ENCODE results near the gene KIT.
"Not testable (repeated sequence)": the region's sequence is repeated elsewhere in the genome, so short reads cannot be mapped to it uniquely, and the experiment has no call there.

KIT gene

GRCh38 chr4:54657551-54658251 is at the start of gene KIT:
Gene KIT, plus strand, starts transcription at chr4:54657957. Its CDS starts 58 bp downstream, at chr4:54658015.
- no peak for DNase-seq

GRCh38 chr4:54609310-54609709 is 48.4 kb upstream of the KIT start:
- no peak for DNase-seq

GRCh38 chr4:54614149-54614548 is 43.6 kb upstream of the KIT start:
- DNase-seq = no peak

- no peak for DNase-seq
Observed at GRCh38 chr4:54620773-54621172, 37.0 kb upstream of the KIT start.

- DNase-seq = no peak
Observed at GRCh38 chr4:54625391-54625790, 32.4 kb upstream of the KIT start.

DNA sequence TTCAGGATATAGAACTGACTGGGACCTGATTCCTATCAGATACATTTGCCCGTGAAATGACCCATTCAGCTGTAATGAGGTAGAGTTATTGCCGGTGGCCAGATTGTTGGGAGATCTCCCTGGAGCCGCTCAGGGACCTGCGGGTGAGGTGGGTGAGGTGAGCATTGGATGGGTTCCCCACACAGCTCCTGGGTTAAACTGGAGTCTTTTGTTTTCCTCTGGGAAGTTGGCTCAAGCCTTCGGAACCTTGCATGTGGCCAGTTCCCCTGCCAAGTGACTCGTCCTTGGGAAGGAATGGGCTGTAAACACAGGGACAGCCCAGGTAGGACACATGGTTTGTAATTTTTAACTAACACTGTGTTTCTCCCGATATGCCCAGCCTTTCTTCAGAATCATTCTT is 31.6 kb upstream of the KIT start:
- no peak for DNase-seq

GRCh38 chr4:54632537-54632936 is 25.2 kb upstream of the KIT start:
- DNase-seq = no peak

- DNase-seq = not testable (repeated sequence)
Observed at GRCh38 chr4:54633102-54633740, 24.5 kb upstream of the KIT start.

GRCh38 chr4:54635318-54635717 is 22.4 kb upstream of the KIT start:
- DNase-seq = no peak

- DNase-seq = no peak
Observed at GRCh38 chr4:54637325-54637724, 20.4 kb upstream of the KIT start.

GRCh38 chr4:54641101-54641500 is 16.7 kb upstream of the KIT start:
- DNase-seq = not testable (repeated sequence)

DNA sequence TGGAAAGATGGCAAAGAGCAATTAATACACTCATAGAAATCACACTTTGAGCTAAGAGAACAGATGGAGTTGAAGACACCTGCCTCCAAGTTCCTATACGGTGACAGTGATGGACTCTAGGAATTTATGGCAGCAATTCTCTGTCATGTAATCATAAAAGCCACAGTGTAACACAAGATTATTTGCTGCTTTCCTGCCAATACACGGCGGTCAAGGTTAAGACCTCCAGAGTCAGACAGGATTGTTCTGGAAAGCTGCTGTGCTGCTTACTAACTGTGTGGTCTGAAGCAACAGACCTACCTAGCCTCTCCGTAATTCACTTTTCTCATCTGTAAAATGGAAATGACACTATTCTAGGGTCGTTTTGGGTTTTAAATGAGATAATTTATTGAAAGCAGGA is 14.6 kb upstream of the KIT start:
- DNase-seq = no peak

DNA sequence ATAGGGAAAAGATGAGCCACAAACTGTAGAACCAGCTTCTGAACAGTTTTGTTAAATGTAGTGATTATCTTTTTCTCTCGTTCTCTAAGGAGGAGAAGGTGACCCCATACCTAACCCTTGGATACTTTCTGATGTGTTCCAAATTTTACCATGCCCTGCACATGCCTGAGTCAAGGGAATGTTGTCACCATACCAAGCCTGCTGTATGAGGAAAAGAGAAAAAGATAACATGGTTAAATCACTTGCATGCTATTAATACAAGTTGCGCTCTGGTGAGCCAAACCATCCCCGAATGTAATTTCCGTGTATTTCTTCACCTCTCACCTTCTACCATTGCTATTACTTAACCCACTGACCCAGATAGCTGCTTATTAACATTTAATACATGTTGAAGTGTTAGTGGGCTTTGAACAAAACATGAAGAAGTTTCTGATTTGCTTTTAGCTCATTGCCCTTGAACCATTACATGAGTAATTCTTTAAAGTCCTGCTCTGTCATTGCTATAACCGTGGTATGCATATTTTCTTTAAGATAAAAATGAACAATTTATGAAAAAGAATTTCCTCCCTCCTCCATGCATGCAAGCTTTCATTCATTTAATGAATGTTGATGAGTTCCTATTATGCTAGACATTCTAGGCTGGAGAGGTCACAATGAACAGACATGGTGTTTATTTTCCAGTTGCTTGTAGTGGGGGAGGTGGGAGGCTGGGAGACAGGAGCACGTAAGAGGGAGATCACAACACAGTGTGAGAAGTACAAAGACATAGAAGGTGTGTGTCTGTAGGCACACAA is 13.6 kb upstream of the KIT start:
- no peak for DNase-seq

- no peak for DNase-seq
Observed at GRCh38 chr4:54645830-54646229, 11.9 kb upstream of the KIT start.

DNA sequence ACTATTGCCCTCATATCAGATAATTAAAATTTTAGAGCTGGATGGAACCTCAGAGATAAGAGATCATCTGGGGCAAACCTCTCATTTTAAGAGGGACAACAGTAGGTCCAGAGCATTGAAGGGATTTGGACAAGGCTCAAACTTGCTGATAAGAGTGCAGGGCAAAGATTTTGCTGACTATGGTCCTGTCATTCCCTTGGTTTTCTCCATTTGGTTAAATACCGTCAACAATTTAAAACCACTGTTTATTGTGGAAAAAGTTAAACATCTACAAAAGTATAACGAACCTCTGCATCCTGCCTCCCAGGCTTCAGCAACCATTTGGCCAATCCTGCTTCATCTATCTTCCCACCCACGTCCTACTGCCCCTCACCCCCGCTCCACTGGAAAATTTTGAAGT is 10.7 kb upstream of the KIT start:
- no peak for DNase-seq

DNA sequence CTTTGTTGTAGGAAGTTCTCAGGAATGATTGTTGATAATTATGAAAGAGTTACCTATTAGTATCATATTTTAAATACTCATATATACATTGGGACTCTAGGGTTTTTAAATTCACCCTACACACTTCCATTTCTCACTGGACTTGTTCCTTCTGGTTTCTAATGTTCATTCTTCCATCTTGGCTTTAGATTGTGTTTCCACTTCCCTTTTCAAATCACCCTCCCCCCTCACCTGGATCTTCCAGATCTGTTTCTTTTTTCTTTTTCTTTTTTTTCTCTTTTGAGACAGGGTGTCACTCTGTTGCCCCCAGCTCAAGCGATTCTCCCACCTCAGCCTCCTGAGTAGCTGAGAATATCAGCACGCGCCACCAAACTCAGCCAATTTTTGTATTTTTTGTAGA is 6.7 kb upstream of the KIT start:
- DNase-seq = no peak

- DNase-seq = no peak
Observed at GRCh38 chr4:54654753-54655152, 3.0 kb upstream of the KIT start.

GRCh38 chr4:54657185-54657550 is 589 bp upstream of the KIT start:
- no peak for DNase-seq

- no peak for DNase-seq
Observed at GRCh38 chr4:54658252-54659093, 716 bp downstream of the KIT start.

DNA sequence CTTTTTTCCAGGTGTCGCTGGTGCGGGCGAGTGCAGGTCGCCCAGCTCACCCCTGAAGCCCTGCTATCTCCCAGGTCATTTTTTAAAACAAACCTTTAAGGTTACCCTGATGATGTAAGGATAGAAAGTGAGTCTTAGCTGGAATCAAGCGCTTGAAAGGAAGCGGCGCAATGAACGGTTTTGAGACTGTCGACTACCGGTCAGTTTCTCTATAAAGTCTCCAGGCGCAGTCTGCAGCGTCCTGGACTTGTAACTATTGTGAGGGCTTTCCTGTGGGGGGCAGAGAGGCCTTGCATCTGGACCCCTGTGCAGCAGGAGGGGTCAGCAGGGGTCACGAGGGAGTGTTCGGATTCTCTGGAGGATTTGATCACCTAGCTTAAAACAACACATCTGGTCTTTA is 1.6 kb downstream of the KIT start:
- no peak for DNase-seq

DNA sequence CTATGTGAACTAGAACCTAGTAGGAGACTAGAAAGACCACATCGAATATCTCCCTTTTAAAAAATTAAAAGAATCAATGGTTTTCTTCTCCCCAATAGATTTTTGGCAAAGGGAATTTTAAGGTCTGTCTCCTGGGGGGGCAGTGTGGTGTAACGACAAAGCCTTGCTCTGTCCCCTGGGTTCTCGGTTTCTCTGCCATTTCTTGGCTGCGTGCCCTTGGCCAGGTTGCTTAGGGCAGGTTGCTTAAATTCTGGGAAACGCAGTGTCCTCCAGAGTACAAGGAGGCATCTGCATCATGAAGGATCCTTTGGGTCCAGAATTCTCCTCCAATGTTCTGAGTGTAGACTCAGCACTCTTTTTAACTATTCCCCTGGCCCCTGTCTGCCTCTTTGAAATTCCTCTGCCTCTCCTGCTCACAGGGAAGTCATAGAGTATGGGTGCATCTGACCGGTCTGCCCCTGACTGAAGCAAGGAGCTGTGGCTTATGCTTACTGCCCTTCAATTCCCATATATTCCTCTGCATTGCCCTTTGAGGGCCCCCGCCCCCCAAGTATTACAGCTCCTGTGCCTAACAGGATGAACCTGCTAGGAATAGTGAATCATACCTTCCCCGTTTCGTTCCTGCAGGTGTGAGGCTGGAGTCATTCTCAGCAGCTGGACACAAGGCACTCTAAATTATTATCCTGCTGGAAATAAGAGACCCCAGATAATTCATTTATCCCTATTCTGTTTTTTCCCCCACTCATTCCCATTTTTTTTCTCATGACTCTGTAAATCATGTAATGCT is 2.2 kb downstream of the KIT start:
- no peak for DNase-seq

DNA sequence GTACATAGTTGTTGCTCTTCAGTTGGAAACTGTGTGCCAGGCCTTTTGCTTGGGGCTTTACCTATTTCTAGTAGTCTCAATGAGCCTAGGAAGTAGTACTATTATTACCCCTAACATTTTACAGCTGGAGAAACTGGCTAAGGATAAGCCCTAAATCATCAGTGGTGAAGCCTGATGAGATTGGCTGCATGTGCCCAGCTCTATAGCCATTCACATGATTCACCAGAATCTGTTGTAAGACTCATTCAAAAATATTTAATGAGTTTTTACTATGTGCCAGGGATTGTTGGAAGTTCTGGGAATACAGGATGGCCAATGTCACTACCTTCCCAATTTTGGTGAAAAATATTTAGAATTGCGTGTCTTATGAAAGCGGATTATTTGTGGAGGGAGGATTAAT is 2.8 kb downstream of the KIT start:
- no peak for DNase-seq
